Placental pericyte (primary cell): ENCODE data around the gene TNFSF11. TPM values are rescaled to one million over a fixed set of nuclear protein-coding genes. Genes with fewer than 3 reads are reported as not detected.

ENCODE experiments used
- total RNA-seq: library from RNA; depleted of rRNA; stranded (reverse); fragments of >200 nt; gene quantifications from 2 replicates; pipeline ENCODE4 v1.2.3, GENCODE V29; 2012

The TNFSF11 gene, protein sequence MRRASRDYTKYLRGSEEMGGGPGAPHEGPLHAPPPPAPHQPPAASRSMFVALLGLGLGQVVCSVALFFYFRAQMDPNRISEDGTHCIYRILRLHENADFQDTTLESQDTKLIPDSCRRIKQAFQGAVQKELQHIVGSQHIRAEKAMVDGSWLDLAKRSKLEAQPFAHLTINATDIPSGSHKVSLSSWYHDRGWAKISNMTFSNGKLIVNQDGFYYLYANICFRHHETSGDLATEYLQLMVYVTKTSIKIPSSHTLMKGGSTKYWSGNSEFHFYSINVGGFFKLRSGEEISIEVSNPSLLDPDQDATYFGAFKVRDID
- 0.14 TPM in 1 of 2 replicates, not detected in the other for total RNA-seq

DNA sequence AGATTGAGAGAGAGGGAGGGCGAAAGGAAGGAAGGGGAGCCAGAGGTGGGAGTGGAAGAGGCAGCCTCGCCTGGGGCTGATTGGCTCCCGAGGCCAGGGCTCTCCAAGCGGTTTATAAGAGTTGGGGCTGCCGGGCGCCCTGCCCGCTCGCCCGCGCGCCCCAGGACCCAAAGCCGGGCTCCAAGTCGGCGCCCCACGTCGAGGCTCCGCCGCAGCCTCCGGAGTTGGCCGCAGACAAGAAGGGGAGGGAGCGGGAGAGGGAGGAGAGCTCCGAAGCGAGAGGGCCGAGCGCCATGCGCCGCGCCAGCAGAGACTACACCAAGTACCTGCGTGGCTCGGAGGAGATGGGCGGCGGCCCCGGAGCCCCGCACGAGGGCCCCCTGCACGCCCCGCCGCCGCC is at the start of gene TNFSF11:
TNFSF11 (plus strand) TSS at position 142 of the 400 bp plus-strand sequence; CDS start at position 294, 152 bp downstream.

Other genes with a start within 250 kb of the TNFSF11 start
- not detected in 2 replicates for gene FAM216B, start 207.4 kb downstream of the TNFSF11 start, total RNA-seq